ENCODE results near the gene PPM1N.

The PPM1N gene

GRCh38 chr19:45492627-45493470 is 5.4 kb upstream of the PPM1N start:
- DNase-seq, result peak; percentile 78

- no peak for DNase-seq
Observed at GRCh38 chr19:45494261-45494916, 3.9 kb upstream of the PPM1N start.

- no peak for DNase-seq
Observed at GRCh38 chr19:45495178-45495577, 3.1 kb upstream of the PPM1N start.

GRCh38 chr19:45496349-45496953 is 1.8 kb upstream of the PPM1N start:
- peak; percentile 75 for DNase-seq

GRCh38 chr19:45497791-45498190 is 452 bp upstream of the PPM1N start:
- DNase-seq, result no peak

GRCh38 chr19:45499196-45500180 is 1.2 kb downstream of the PPM1N start:
- no peak for DNase-seq

- no peak for DNase-seq
Observed at GRCh38 chr19:45500918-45501729, 2.9 kb downstream of the PPM1N start.

- DNase-seq, result no peak
Observed at GRCh38 chr19:45501730-45502014, 3.4 kb downstream of the PPM1N start.

GRCh38 chr19:45502111-45502510 is 3.9 kb downstream of the PPM1N start:
- DNase-seq, result no peak

- DNase-seq, result no peak
Observed at GRCh38 chr19:45503909-45504308, 5.7 kb downstream of the PPM1N start.

GRCh38 chr19:45505151-45505995 is 7.1 kb downstream of the PPM1N start:
- no peak for DNase-seq

- no peak for DNase-seq
Observed at GRCh38 chr19:45505996-45506245, 7.7 kb downstream of the PPM1N start.

- peak; percentile 93 for DNase-seq
Observed at GRCh38 chr19:45506246-45506988, 8.2 kb downstream of the PPM1N start.

GRCh38 chr19:45506989-45507871 is 9.0 kb downstream of the PPM1N start, which contains the start of gene VASP:
Gene VASP (plus strand): TSS chr19:45507479. CDS start chr19:45507772, 293 bp downstream.
- DNase-seq, result peak; percentile 89

- DNase-seq, result no peak
Observed at GRCh38 chr19:45507872-45508416, 9.7 kb downstream of the PPM1N start.

GRCh38 chr19:45508417-45508860 is 10.2 kb downstream of the PPM1N start:
- no peak for DNase-seq

- peak; percentile 70 for DNase-seq
Observed at GRCh38 chr19:45508861-45509691, 10.8 kb downstream of the PPM1N start.

- no peak for DNase-seq
Observed at GRCh38 chr19:45509692-45510015, 11.4 kb downstream of the PPM1N start.

Data from right forelimb (tissue), 1 donor.